SK-N-SH (cell line): ENCODE measurements around the gene RELN.

ENCODE experiments used
- CHD2 ChIP-seq: fragments of 150-350 bp; IDR thresholded peaks from 2 replicates; pipeline ENCODE4 v1.6.1; 2018; ENCODE audit warnings: low read length; ENCODE audit not compliant: partially characterized antibody
- ELF1 ChIP-seq: IDR thresholded peaks from 2 replicates; pipeline ENCODE4 v1.4.0; 2012
- EP300 ChIP-seq, 2 experiments: IDR thresholded peaks; 2 replicates each; pipeline versions ENCODE4 v1.4.0 to v1.6.1; 2012; ENCODE audit warnings: borderline replicate concordance in 1 of 2, low read depth in 1 of 2, low read length in 1 of 2
- EZH2phosphoT487 ChIP-seq: fragments of 200-600 bp; sonication (generic); IDR thresholded peaks from 2 replicates; pipeline ENCODE4 v1.6.1; 2017; ENCODE audit warnings: low read depth, mixed run types, mild to moderate bottlenecking, antibody characterized with exemption, moderate library complexity, borderline replicate concordance
- GABPA ChIP-seq: IDR thresholded peaks from 2 replicates; pipeline ENCODE4 v1.4.0; 2012; ENCODE audit warnings: low read depth, mild to moderate bottlenecking
- MXI1 ChIP-seq: IDR thresholded peaks from 2 replicates; pipeline ENCODE4 v1.6.1; 2012; ENCODE audit warnings: mild to moderate bottlenecking, low read depth, low read length, improper control_type of control experiment
- POLR2AphosphoS5 ChIP-seq: IDR thresholded peaks from 2 replicates; pipeline ENCODE4 v1.6.1; 2012; ENCODE audit warnings: low read depth, low read length
- SIN3A ChIP-seq: IDR thresholded peaks from 2 replicates; pipeline ENCODE4 v1.6.1; 2012; ENCODE audit warnings: low read depth, mild to moderate bottlenecking, low read length, moderate library complexity, borderline replicate concordance
- TCF12 ChIP-seq: IDR thresholded peaks from 2 replicates; pipeline ENCODE4 v1.4.0; 2012
- TF ChIP-seq, protein P1 (sequence below): fragments of 200-600 bp; sonication (generic); IDR thresholded peaks from 2 replicates; pipeline ENCODE4 v1.6.1; 2017; ENCODE audit warnings: antibody characterized with exemption, mild to moderate bottlenecking, moderate library complexity
- TF ChIP-seq, protein P2 (sequence below): IDR thresholded peaks from 2 replicates; pipeline ENCODE4 v1.6.1; 2012; ENCODE audit warnings: mild to moderate bottlenecking, low read depth, low read length, moderate library complexity
- TF ChIP-seq, protein P3 (sequence below): IDR thresholded peaks from 2 replicates; pipeline ENCODE4 v1.4.0; 2012; ENCODE audit warnings: low read depth, borderline replicate concordance

- no peak for TF ChIP-seq EP300 (IDR thresholded peaks at IDR 0.05; ENCODE audit: borderline replicate concordance in 1 of 2, low read depth in 1 of 2, low read length in 1 of 2)
- no peak for TF ChIP-seq POLR2AphosphoS5
- TF ChIP-seq, protein P1, sequence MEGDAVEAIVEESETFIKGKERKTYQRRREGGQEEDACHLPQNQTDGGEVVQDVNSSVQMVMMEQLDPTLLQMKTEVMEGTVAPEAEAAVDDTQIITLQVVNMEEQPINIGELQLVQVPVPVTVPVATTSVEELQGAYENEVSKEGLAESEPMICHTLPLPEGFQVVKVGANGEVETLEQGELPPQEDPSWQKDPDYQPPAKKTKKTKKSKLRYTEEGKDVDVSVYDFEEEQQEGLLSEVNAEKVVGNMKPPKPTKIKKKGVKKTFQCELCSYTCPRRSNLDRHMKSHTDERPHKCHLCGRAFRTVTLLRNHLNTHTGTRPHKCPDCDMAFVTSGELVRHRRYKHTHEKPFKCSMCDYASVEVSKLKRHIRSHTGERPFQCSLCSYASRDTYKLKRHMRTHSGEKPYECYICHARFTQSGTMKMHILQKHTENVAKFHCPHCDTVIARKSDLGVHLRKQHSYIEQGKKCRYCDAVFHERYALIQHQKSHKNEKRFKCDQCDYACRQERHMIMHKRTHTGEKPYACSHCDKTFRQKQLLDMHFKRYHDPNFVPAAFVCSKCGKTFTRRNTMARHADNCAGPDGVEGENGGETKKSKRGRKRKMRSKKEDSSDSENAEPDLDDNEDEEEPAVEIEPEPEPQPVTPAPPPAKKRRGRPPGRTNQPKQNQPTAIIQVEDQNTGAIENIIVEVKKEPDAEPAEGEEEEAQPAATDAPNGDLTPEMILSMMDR: no peak
- TF ChIP-seq GABPA: no peak
- TF ChIP-seq, protein P2, sequence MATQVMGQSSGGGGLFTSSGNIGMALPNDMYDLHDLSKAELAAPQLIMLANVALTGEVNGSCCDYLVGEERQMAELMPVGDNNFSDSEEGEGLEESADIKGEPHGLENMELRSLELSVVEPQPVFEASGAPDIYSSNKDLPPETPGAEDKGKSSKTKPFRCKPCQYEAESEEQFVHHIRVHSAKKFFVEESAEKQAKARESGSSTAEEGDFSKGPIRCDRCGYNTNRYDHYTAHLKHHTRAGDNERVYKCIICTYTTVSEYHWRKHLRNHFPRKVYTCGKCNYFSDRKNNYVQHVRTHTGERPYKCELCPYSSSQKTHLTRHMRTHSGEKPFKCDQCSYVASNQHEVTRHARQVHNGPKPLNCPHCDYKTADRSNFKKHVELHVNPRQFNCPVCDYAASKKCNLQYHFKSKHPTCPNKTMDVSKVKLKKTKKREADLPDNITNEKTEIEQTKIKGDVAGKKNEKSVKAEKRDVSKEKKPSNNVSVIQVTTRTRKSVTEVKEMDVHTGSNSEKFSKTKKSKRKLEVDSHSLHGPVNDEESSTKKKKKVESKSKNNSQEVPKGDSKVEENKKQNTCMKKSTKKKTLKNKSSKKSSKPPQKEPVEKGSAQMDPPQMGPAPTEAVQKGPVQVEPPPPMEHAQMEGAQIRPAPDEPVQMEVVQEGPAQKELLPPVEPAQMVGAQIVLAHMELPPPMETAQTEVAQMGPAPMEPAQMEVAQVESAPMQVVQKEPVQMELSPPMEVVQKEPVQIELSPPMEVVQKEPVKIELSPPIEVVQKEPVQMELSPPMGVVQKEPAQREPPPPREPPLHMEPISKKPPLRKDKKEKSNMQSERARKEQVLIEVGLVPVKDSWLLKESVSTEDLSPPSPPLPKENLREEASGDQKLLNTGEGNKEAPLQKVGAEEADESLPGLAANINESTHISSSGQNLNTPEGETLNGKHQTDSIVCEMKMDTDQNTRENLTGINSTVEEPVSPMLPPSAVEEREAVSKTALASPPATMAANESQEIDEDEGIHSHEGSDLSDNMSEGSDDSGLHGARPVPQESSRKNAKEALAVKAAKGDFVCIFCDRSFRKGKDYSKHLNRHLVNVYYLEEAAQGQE: no peak
- TF ChIP-seq TCF12: no peak
- no peak for TF ChIP-seq CHD2
- TF ChIP-seq EZH2phosphoT487: no peak
- no peak for TF ChIP-seq MXI1
- no peak for TF ChIP-seq SIN3A
- no peak for TF ChIP-seq ELF1
- TF ChIP-seq, protein P3, sequence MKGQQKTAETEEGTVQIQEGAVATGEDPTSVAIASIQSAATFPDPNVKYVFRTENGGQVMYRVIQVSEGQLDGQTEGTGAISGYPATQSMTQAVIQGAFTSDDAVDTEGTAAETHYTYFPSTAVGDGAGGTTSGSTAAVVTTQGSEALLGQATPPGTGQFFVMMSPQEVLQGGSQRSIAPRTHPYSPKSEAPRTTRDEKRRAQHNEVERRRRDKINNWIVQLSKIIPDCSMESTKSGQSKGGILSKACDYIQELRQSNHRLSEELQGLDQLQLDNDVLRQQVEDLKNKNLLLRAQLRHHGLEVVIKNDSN: no peak
Measured at GRCh38 chr7:103592844-103593243, 396.6 kb downstream of the RELN start.
